Measurements from ENCODE around the gene NDUFS1.

- TF ChIP-seq CTCF (conservative IDR thresholded peaks at IDR 0.05; ENCODE audit: low read length) (no peak), EZH2phosphoT487 (IDR thresholded peaks at IDR 0.05; ENCODE audit: borderline replicate concordance, low read depth, low read length) (no peak)
These were observed 74.1 kb downstream of the NDUFS1 start for GRCh38 chr2:206084870-206085741.
